Jurkat, Clone E6-1 (cell line): ENCODE data around the gene ALK.
"Not testable (repeated sequence)": the region's sequence is repeated elsewhere in the genome, so short reads cannot be mapped to it uniquely, and the experiment has no call there.

Experiments
- DNase-seq: peaks from one replicate; pipeline ENCODE4 v3.0.0-alpha.2; 2011; ENCODE audit warnings: low read depth, low spot score
- H3K4me3 ChIP-seq: 2 replicates; pipeline ENCODE4 v1.5.1; 2011; ENCODE audit warnings: mild to moderate bottlenecking, low read length, control low read depth, moderate library complexity

Gene ALK

GRCh38 chr2:29246383-29247300, 674.7 kb downstream of the ALK start:
- no peak for DNase-seq
- H3K4me3 ChIP-seq, result no peak overlapping the region

- H3K4me3 ChIP-seq, result no peak overlapping the region
- DNase-seq, result no peak
Measured at GRCh38 chr2:29245742-29246382, 675.5 kb downstream of the ALK start.

GRCh38 chr2:29245035-29245741, 676.2 kb downstream of the ALK start:
- DNase-seq, result not testable (repeated sequence)

GRCh38 chr2:29242621-29243375, 678.6 kb downstream of the ALK start:
- H3K4me3 ChIP-seq, result no peak overlapping the region
- DNase-seq, result no peak

More at GRCh38 chr2:29245035-29245741, 676.2 kb downstream of the ALK start:
- not testable (repeated sequence) for H3K4me3 ChIP-seq

GRCh38 chr2:29241955-29242565, 679.3 kb downstream of the ALK start:
- H3K4me3 ChIP-seq, result no peak overlapping the region
- DNase-seq, result no peak

GRCh38 chr2:29241341-29241740, 680.0 kb downstream of the ALK start:
- DNase-seq, result no peak
- no peak overlapping the region for H3K4me3 ChIP-seq

- no peak for DNase-seq
- no peak overlapping the region for H3K4me3 ChIP-seq
Measured at GRCh38 chr2:29240601-29241000, 680.8 kb downstream of the ALK start.

GRCh38 chr2:29239209-29239960, 682.0 kb downstream of the ALK start:
- no peak overlapping the region for H3K4me3 ChIP-seq
- no peak for DNase-seq

GRCh38 chr2:29238497-29238896, 682.9 kb downstream of the ALK start:
- no peak overlapping the region for H3K4me3 ChIP-seq
- DNase-seq, result no peak

GRCh38 chr2:29236074-29236473, 685.3 kb downstream of the ALK start:
- DNase-seq, result no peak
- no peak overlapping the region for H3K4me3 ChIP-seq

GRCh38 chr2:29235411-29235810, 686.0 kb downstream of the ALK start:
- DNase-seq, result no peak
- no peak overlapping the region for H3K4me3 ChIP-seq

GRCh38 chr2:29233428-29233827, 688.0 kb downstream of the ALK start:
- DNase-seq, result no peak
- H3K4me3 ChIP-seq, result no peak overlapping the region

GRCh38 chr2:29232041-29232440, 689.3 kb downstream of the ALK start:
- H3K4me3 ChIP-seq, result no peak overlapping the region
- DNase-seq, result no peak

GRCh38 chr2:29229640-29230039, 691.7 kb downstream of the ALK start:
- DNase-seq, result no peak
- no peak overlapping the region for H3K4me3 ChIP-seq

GRCh38 chr2:29228947-29229346, 692.4 kb downstream of the ALK start:
- H3K4me3 ChIP-seq, result no peak overlapping the region
- DNase-seq, result no peak

GRCh38 chr2:29227935-29228675, 693.3 kb downstream of the ALK start:
- DNase-seq, result no peak
- no peak overlapping the region for H3K4me3 ChIP-seq

- no peak for DNase-seq
- H3K4me3 ChIP-seq, result no peak overlapping the region
Measured at GRCh38 chr2:29226808-29227207, 694.6 kb downstream of the ALK start.

- H3K4me3 ChIP-seq, result no peak overlapping the region
- no peak for DNase-seq
Measured at GRCh38 chr2:29226375-29226774, 695.0 kb downstream of the ALK start.
